D721Med (cell line): ENCODE results near the gene TARBP1.
"Not testable (repeated sequence)": the region's sequence is repeated elsewhere in the genome, so short reads cannot be mapped to it uniquely, and the experiment has no call there.

Source experiments
- DNase-seq: peaks from one replicate; pipeline ENCODE4 v3.0.0; 2011; ENCODE audit warnings: low spot score; ENCODE audit not compliant: insufficient read length
- FAIRE-seq: peaks from 2 replicates; lab custom pipeline; 2011; peaks lifted over from hg19 to GRCh38; lab: Jason Lieb, UNC
- CTCF ChIP-seq: IDR thresholded peaks from 2 replicates; pipeline ENCODE4 v1.5.1; 2012; ENCODE audit warnings: mild to moderate bottlenecking, control low read depth; ENCODE audit not compliant: insufficient read depth; ENCODE audit errors: missing control alignments

Gene TARBP1

GRCh38 chr1:234504969-234505768, 26.2 kb upstream of the TARBP1 start:
- DNase-seq, result no peak
- FAIRE-seq, result peak; percentile 11
- no peak for TF ChIP-seq CTCF

GRCh38 chr1:234504251-234504650, 25.3 kb upstream of the TARBP1 start:
- DNase-seq, FAIRE-seq: not testable (repeated sequence)

GRCh38 chr1:234503193-234504050, 24.4 kb upstream of the TARBP1 start:
- DNase-seq (no peak), FAIRE-seq (peak; percentile 38)
- TF ChIP-seq CTCF, result no peak

- DNase-seq (no peak), FAIRE-seq (no peak)
- no peak for TF ChIP-seq CTCF
These were observed 23.8 kb upstream of the TARBP1 start for GRCh38 chr1:234502785-234503184.

GRCh38 chr1:234500269-234500668, 21.3 kb upstream of the TARBP1 start:
- FAIRE-seq (no peak), DNase-seq (no peak)
- no peak for TF ChIP-seq CTCF

- no peak for TF ChIP-seq CTCF
- FAIRE-seq, result no peak
These were observed 20.9 kb upstream of the TARBP1 start for GRCh38 chr1:234499943-234500245.

GRCh38 chr1:234499119-234499942, 20.4 kb upstream of the TARBP1 start:
- DNase-seq (peak; percentile 85), FAIRE-seq (no peak)
- TF ChIP-seq CTCF, result peak; percentile 97

More at GRCh38 chr1:234499943-234500245, 20.9 kb upstream of the TARBP1 start:
- DNase-seq, result no peak
